ENCODE results near the gene RASD2. TPM values are rescaled to one million over a fixed set of nuclear protein-coding genes. Genes with fewer than 3 reads are reported as not detected.

Gene RASD2
- total and polyA plus RNA-seq, 2 experiments from 2014 or later = 1.2 to 3.6 TPM

GRCh38 chr22:35601013-35601580 lies 60.5 kb downstream of the RASD2 start:
- H3K36me3 ChIP-seq (ENCODE audit: insufficient read depth) = no peaks in the 10 kb centered on the region
- Mint-ChIP-seq H3K27me3 (ENCODE audit: insufficient read depth, low read depth, poor library complexity) (peaks cover 14% of the 10 kb centered on the region), H3K4me3 (no peak overlapping the region), H3K27ac (no peak overlapping the region), H3K36me3 (ENCODE audit: low read depth) (no peaks in the 10 kb centered on the region), H3K9me3 (no peaks in the 10 kb centered on the region; the same call in 2 of the 3 replicates), H3K4me1 (0 out of 3 replicates have a peak, but pooled peaks cover 2% of the 10 kb centered on the region)
- TF ChIP-seq ETS1 (IDR thresholded peaks at IDR 0.05) (no peak), JUNB (IDR thresholded peaks at IDR 0.05; ENCODE audit: unreplicated experiment) (no peak), EZH2phosphoT487 (IDR thresholded peaks at IDR 0.05; ENCODE audit: unreplicated experiment) (no peak), NANOG (IDR thresholded peaks at IDR 0.05; ENCODE audit: borderline replicate concordance) (no peak), ZNF462 (CRISPR knock-in tag; IDR thresholded peaks at IDR 0.05) (no peak), ZNF114 (CRISPR knock-in tag; IDR thresholded peaks at IDR 0.05) (no peak), ZNF331 (CRISPR knock-in tag; IDR thresholded peaks at IDR 0.05; ENCODE audit: low read depth) (no peak), CTCF (conservative IDR thresholded peaks at IDR 0.05; ENCODE audit: low read depth in 2 of 2) (no peak), STAT1 (IDR thresholded peaks at IDR 0.05; ENCODE audit: unreplicated experiment) (no peak), CREB1 (CRISPR knock-in tag; IDR thresholded peaks at IDR 0.05; ENCODE audit: low read depth) (no peak), POLR2AphosphoS5 (IDR thresholded peaks at IDR 0.05; ENCODE audit: low read depth) (no peak), EZH2 (IDR thresholded peaks at IDR 0.05; ENCODE audit: low read depth, unreplicated experiment) (no peak), REST (IDR thresholded peaks at IDR 0.05; ENCODE audit: unreplicated experiment) (no peak)
- DNase-seq (ENCODE audit: low spot score) (no peak), ATAC-seq (no peak)
- H3K27me3 ChIP-seq (ENCODE audit: insufficient read depth) = no peaks in the 10 kb centered on the region
- no peak overlapping the region for H3K4me3 ChIP-seq
- peaks cover 9% of the 10 kb centered on the region; the same call in 1 of the 2 replicates for H3F3A ChIP-seq (replicated peaks; ENCODE audit: low read depth)
- H3K27ac ChIP-seq (ENCODE audit: low read depth) = no peak overlapping the region
- H3K4me1 ChIP-seq (ENCODE audit: insufficient read depth) = no peaks in the 10 kb centered on the region
- no peak overlapping the region for H2AFZ ChIP-seq
- no peaks in the 10 kb centered on the region for H3K9me2 ChIP-seq (ENCODE audit: insufficient read depth)
- no peak overlapping the region for H3K4me2 ChIP-seq
- H3K79me2 ChIP-seq (replicated peaks; ENCODE audit: insufficient read depth) = no peaks in the 10 kb centered on the region
- no peaks in the 10 kb centered on the region for H4K20me1 ChIP-seq (replicated peaks; ENCODE audit: insufficient read depth)

Data from GM23338 (cell line).